ENCODE measurements around the gene HAAO. TPM values are rescaled to one million over a fixed set of nuclear protein-coding genes. Genes with fewer than 3 reads are reported as not detected.

The HAAO gene
- total RNA-seq, 1 donor from 2014 or later: 6.1 TPM

DNA sequence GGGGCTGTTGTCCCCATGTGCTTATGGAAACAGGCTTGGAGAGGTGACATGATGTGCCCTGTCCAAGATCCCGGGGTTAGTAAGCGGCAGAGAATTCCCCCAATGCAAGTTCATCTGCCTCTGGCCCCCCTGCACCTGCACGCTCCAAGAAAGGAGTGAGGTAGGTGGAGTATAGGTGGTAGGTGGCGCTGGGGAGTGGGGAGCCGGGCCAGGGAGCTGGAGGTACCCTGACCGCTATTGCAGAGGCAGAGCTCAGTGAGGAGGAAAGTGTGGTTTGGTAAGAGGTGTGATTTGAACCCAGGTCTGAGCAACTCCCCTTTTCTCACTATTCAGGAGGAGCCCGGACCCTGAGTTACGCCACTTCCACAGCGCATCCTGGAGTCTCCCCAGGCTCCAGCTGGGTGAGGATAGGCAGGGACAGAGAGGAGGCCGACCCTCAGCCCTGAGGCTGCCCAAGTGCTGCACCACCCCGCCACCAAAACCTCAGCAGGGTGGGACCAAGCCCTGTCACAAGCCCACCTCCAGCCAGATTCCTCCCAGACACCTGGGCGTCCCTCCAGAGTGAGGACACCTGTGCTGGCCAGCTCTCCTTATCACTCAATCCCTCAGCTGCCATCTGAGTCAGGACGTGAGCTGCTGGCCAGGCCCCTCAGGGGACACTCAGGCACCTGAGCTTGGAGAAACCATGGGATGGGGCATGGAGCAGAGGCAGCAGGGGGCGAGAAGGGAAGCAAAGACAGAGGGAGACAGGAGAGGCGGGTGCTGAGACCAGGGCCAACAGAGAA lies 5.6 kb downstream of the HAAO start:
- Histone ChIP-seq H3K36me3 (peaks cover 8% of the 10 kb centered on the region), H3K4me1 (peaks cover 4% of the 10 kb centered on the region), H3K9me3 (no peaks in the 10 kb centered on the region), H3K4me3 (no peak overlapping the region), H3K27me3 (ENCODE audit: low read depth) (no peaks in the 10 kb centered on the region), H3K27ac (no peak overlapping the region)
- intact Hi-C loops (cut with DNase I): no loop called here
- TF ChIP-seq, protein P1, sequence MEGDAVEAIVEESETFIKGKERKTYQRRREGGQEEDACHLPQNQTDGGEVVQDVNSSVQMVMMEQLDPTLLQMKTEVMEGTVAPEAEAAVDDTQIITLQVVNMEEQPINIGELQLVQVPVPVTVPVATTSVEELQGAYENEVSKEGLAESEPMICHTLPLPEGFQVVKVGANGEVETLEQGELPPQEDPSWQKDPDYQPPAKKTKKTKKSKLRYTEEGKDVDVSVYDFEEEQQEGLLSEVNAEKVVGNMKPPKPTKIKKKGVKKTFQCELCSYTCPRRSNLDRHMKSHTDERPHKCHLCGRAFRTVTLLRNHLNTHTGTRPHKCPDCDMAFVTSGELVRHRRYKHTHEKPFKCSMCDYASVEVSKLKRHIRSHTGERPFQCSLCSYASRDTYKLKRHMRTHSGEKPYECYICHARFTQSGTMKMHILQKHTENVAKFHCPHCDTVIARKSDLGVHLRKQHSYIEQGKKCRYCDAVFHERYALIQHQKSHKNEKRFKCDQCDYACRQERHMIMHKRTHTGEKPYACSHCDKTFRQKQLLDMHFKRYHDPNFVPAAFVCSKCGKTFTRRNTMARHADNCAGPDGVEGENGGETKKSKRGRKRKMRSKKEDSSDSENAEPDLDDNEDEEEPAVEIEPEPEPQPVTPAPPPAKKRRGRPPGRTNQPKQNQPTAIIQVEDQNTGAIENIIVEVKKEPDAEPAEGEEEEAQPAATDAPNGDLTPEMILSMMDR (IDR thresholded peaks at IDR 0.05): no peak
- no peak for ATAC-seq
- DNase-seq: no peak

DNA sequence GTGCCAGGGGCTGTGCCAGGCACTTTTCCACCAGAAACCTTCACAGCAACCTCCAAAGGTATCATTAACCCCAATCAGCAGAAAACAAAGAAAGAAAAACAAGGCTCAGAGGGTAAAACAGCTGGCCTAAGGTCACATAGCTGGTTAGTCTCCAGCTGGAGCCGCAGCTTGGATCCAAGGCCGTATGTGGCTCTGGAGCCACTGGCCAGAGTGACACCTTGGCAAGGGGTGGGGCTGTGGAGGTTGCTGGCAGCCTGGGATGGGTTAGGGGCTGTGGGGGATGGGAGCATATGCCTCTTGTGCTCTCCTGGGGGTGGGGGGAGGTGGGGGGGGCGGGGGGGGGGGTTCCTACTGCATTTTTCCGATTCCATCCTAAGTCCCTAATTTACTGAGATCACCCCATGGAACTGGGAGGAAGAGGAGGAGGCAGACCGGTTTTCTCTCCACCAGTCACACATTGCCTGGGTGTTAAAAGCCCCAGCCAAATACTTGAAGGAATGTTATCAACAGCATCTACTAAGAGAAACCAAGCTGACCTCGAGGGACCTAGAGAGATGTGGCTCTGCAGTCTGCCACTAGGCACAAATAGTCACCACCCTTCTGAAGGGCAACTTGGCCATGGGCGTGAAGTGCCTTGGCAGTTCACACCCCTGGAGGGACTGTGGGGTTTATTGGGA lies 8.0 kb downstream of the HAAO start:
- Histone ChIP-seq H3K4me3 (no peak overlapping the region), H3K27ac (no peak overlapping the region), H3K36me3 (peaks cover 8% of the 10 kb centered on the region), H3K9me3 (no peaks in the 10 kb centered on the region), H3K27me3 (ENCODE audit: low read depth) (no peaks in the 10 kb centered on the region), H3K4me1 (no peaks in the 10 kb centered on the region)
- TF ChIP-seq, protein P1 (IDR thresholded peaks at IDR 0.05): no peak
- intact Hi-C loops (cut with DNase I): no loop called here
- DNase-seq: no peak
- ATAC-seq: no peak

DNA sequence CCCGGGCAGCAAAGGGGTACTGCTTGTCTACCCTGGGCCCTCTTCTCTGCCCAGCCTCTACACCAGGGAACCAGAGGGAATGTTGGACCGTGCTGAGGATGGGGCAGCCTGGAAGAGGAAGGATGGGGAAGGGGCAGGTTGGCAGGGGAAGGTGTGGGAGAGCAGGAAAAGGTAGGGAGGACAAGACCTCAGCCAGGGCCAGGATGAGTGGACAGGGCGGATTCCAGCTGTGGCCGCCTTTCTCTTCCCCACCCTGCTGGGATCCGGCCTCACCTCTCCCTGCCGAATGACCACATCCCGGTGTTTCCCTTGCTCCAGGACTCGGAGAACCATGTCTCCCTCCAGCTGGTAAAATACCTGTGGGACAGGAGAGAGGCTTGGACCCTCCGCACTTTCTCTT lies 8.9 kb downstream of the HAAO start:
- DNase-seq (no peak), ATAC-seq (no peak)
- intact Hi-C loops (cut with DNase I): no loop called here

DNA sequence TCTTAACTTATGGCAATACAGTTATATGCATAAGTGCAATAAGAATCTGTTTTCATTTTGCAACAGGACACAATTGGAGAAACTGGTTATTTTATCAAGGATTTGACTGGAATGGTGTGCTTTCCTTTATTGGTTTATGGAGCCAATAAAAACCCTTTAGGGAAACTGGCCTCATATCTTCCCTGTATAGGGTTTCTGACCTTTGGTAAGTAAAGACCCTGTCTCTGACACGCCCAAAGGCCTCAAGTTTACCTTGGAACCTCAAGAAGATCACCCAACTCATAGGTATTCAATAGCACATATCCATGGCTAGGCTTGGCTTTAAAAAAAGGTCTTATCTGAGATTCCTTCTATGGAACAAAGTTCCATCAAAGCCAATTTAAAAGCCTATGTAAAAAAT lies 11.2 kb downstream of the HAAO start:
- no peak for ATAC-seq
- Histone ChIP-seq H3K36me3 (peaks cover 8% of the 10 kb centered on the region), H3K27ac (no peak overlapping the region), H3K4me1 (no peaks in the 10 kb centered on the region), H3K4me3 (no peak overlapping the region), H3K27me3 (ENCODE audit: low read depth) (no peaks in the 10 kb centered on the region), H3K9me3 (no peaks in the 10 kb centered on the region)
- TF ChIP-seq, protein P1 (IDR thresholded peaks at IDR 0.05): no peak
- intact Hi-C loops (cut with DNase I): no loop called here
- no peak for DNase-seq

More for the DNA sequence above, 8.9 kb downstream of the HAAO start:
- Histone ChIP-seq H3K27ac (no peak overlapping the region), H3K27me3 (ENCODE audit: low read depth) (no peaks in the 10 kb centered on the region), H3K4me1 (no peaks in the 10 kb centered on the region), H3K36me3 (peaks cover 8% of the 10 kb centered on the region), H3K4me3 (no peak overlapping the region), H3K9me3 (no peaks in the 10 kb centered on the region)
- TF ChIP-seq, protein P1 (IDR thresholded peaks at IDR 0.05): no peak

DNA sequence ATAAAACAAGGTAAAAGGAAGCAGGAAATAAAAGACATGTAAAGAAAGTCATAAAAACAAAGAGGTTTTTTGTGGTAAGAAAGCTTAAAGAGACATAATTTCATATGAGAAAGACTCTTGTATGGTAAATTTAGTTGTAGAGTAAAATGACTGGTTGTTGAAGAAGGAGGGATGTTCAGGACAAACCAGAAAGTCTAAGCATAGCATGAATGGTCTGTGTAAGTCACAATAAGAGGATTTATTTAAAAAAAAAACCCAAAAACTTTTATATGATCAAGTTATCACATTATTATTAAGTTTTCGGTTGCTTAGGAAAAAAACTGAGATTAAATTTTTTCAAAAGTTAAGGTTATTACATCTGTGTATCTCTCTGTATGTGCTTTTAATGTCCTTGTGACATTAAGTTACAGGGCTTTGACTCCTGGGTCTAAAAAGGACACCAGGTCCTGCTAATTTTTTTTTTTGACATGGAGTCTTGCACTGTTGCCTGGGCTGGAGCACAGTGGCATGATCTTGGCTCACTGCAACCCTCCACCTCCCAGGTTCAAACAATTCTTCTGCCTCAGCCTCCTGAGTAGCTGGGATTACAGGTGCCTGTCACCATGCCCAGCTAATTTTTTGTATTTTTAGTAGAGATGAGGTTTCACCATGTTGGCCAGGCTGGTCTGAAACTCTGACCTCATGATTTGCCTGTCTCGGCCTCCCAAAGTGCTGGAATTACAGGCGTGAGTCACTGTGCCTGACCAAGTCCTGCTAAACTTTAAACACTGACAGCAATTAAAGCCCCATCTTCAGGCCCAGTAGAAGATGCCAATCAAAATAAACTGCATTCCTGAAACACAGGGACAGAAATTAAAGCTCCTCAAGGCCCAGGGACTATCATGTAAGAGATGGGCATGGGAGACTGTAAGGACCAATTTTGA lies 14.2 kb downstream of the HAAO start:
- no peak for ATAC-seq
- TF ChIP-seq, protein P1 (IDR thresholded peaks at IDR 0.05): no peak
- no peaks in the 10 kb centered on the region for H3K27me3 ChIP-seq (ENCODE audit: low read depth)
- H3K36me3 ChIP-seq: peaks cover 7% of the 10 kb centered on the region
- no peak overlapping the region for H3K27ac ChIP-seq
- H3K4me3 ChIP-seq: no peak overlapping the region
- H3K4me1 ChIP-seq: no peaks in the 10 kb centered on the region
- intact Hi-C loops (cut with DNase I): no loop called here
- DNase-seq: no peak
- H3K9me3 ChIP-seq: no peaks in the 10 kb centered on the region
